Germinal center (tissue), 1 donor: Measurements from ENCODE around the gene GNAO1.

Experiments
- DNase-seq: peaks from one replicate; pipeline ENCODE4 v3.0.0; 2012; ENCODE audit warnings: mixed read lengths, low spot score

The GNAO1 gene

DNA sequence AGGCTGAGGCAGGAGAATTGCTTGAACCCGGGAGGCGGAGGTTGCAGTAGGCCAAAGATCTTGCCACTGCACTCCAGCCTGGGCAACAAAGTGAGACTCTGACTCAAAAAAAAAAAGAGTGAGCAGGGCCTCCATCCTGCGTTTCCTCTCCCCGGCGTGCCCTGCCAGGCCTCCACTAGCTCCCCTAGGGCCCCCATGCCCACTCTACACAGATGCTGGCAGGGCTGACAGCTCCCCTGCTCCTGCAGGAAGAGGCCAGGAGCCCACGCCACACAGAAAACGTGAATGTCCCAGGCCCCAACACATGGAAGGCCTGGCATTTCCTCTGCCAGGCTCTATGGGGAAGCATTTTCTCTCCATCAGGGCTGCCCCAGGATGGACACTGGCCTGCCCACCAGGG, 124.7 kb downstream of the GNAO1 start:
- DNase-seq = no peak

DNA sequence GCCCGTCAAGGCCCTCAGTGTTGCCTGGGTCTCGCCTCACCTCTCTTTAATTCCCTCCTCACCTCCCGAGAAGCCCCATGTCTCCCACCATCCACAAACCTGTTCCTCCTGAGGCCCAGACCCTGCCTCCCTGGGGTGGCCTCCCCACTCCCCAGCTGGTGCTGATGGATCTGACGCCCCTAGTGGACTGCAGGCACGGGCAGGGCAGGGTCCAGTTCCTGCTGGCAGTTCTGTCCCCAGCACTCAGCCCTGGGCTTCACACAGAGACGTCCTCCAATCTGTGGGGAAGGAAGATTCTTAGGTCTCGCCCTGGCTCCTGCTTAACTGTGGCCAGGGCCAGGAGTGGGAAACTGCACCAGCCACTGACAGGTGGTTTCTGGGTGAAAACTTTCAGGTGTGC, 125.3 kb downstream of the GNAO1 start:
- no peak for DNase-seq

DNA sequence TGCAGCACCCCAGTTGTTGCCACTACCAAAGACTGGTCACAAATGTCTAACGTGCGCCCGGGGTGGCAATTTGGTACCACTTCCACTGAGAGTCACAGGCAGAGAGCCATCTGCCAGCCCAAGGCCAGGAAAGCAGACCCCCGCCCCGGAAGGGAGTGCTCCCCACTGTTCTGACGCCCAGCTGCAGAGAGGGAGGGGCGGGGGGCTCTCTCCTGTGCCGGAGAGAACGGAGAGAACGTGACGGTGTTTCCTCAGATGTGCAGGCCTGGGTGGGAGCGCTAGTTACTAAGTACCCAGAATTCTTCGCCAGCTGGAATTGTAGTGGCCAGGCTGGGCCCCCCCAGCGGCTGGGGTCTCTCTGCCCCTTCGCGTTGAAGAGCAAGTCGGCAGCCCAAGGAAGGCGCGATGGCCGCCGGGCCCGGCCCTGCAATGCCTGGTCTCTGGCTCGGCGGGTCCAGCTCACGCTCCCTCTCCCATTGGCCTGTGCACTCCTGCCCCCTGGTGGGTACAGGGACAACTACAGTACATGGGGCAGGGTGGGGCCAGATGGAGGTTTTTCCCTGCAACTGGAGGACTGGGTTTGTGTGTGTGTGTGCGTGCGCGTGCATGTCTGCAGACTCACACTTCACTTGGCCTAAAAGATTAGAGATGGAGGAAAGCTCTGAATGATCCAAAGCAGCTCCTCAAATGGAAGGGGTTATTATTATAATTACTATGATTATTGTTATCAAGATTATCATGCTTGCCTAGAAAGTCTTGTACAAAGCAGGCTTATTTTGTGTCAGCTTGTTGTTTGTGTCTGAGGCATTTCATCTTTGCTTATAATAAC, 126.9 kb downstream of the GNAO1 start:
- DNase-seq = peak; percentile 90

DNA sequence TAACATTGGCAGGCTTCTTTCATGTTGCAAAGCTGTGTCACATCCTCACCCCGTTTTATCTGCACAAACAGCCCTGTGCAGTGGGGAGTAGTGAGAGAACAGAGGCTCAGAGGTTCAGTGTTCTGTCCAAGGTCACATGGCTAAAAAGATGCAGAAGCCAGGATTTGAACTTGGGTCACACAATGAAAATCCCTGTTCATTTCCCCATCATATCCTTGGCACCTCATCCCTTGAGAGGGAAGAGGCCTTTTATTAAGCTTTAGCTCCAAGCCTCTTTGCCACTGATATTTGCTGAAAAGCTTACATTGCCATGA, 127.5 kb downstream of the GNAO1 start:
- no peak for DNase-seq

DNA sequence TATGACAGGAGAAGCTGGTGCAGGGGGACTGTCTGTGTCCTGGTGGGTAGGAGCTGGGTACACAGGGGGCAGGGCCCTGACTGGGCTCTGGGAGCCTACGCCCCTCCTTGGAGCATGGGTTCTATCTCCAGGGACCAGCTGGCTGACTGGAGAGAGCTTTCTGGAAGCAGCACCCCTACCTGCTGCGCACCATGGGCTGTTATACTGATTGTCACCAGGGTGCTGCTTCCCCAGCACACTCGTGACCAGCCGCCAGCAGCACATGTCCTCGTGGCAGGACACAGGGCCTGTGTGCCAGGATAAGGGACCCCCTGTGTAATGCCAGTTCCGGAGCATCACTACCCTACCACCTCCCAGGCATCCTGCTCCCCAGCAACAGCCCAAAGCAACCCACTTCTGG, 128.1 kb downstream of the GNAO1 start:
- no peak for DNase-seq

DNA sequence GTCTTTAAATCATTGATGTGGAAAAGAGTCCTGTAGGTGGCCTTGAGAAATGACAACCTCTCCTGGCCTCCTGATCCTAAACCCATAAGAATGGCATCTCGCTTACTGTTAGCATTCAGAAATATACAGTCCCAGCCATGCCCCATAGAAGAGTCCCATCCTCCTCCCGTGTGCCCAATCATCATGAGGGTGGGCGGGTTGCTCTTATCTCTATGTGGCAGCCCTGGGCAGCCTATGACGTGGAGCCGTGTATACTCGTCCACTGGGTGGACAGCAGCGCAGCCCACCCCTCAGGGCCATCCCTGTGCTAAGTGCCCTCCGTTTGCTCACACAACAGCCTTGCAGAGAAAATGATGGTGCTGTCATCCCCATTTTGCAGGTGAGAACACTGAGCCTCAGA, 128.8 kb downstream of the GNAO1 start:
- DNase-seq = no peak

DNA sequence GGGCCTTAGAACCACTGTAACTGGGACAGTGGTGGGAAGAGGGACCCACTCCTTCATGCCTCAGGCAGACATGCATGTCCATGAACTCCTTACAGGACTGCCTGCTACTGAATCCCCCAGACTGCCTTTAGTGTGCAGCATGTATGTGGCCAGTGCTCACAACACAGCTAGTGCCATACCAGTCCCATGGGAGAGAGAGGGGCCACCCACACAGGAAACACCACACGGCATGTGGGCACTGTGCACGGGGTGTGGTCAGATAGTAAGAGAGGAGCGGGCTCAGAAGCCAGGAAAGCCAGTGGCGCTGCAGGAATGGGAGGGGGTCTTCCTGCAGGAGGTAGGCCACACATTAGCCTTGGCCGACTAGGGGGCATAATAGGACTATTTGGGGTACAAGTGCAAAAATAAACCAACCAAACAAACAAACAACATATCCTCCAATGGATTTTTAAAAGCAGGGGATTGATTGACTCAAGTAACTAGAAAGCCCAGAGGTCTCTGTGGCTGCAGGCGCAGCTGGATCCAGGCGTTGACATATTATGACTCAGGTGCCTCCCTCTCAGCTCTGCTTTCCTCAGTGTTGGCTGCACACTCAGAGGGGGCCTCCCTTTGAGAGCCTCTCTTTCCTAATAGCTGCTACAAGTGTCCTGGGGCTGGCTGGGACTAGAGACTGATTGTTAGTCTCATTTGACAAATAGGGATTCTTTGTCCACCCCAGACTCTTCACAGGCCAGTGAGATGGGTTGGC, 129.7 kb downstream of the GNAO1 start:
- DNase-seq = no peak

DNA sequence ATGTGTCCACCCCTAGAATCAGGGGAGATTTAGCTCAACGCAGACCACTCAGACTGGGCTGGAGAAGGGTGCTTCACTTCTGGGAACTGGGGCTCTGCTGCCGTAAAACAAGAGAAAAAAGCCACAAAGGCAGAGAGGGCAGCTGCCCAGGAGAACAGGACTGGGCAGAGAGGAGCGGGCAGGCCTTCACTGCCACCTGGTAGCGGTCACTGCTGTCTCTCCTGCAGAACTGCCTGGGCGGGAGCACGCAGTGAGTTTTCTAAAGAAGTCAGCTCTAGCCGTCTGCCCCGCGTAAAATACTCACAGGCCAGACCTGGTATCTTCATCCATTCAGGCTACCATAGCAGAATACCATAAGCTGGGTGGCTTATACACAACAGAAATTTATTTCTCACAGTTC, 130.3 kb downstream of the GNAO1 start:
- no peak for DNase-seq

DNA sequence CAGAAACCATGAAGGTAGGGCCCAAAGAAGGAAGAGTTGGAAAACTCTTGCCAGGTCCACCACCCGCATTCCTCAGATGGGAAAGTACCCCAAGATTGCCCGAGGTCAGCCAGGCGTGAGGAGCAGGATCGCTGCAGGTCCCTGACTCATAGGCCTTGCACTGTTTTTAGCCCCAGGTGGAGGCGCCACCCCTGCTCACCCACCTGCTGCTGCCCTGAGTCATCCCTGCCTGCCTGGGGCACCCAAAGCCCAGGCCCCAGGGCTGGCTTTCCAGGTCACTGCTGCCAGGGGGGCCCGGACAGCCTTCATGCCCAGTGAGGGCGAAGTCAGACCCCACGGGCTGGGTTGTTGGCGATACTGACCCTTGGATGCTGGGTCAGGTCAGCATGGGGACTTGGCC, 133.1 kb downstream of the GNAO1 start:
- DNase-seq = no peak

DNA sequence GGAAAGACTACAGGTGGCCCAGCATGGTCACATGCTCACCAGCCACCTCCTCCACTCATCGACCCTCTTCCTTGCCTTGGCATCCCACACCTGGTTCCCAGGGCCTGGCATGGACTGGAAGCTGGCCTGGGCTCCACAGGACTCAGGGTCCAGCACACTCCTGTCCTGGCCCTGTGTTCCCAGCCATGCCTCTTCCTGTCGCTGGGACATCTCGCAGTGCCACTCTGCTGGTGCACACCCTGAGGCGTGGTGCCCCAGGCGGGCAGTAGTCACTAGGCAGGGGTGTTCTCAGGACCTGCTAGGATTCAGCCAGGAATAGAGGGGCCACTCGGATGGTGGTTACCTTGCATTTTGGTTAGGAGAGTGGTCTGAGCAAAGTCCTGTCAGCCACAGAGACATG, 134.7 kb downstream of the GNAO1 start:
- no peak for DNase-seq

DNA sequence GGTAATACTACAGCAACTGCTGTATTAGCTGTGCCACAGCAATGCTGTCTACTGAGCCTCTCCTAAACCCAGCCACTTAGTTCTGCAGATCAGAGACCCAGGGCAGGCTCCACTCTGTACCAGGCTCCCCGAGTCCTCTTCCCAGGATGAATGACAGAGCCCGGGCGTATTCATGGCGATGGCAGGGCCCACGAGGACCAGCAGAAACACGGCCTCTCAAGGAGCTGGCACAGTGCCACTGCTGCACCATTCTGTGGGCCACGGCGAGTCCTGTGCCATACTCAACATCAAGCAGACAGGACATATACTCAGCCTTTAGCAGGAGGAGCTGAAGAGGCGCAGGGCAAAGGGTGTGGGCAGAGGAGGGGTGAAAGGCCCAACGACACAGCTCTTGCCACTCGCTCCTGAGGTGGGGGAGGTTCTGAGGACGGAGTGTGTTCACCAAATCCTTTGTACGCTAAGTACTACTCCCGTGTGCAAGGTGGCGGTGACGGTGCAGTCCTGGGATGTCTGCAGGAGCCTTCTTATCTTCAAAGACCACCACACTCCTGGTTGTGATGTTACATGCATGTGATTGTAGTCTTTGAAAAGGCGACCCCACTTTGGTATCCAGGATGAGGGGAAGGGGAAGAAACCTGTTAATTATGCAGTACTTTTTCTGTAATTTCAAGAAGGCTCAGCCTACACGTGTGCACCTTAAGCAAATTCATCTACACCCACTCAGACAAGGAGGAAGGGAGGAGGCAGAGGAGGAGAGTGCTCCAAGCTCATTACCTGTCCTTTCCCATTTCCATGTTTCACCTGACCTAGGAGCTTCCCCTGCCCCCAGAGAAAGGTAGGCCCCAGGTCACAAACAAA, 136.0 kb downstream of the GNAO1 start:
- no peak for DNase-seq

DNA sequence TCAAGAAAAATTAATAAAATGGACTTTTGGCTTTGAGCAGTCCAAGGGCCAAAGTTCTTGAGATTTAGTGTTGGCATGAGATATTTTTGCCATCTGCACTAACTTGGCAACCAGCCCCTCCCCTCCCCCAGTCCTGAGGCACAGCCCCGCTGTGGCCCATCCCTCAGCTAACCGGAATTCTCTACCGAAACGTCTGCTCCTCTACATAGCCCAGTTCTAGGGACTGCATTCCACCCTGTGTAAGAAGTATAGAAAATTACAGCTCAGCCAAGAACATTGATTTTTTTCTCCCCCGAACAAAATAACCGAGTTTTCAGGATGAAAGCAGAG, 136.6 kb downstream of the GNAO1 start:
- no peak for DNase-seq

DNA sequence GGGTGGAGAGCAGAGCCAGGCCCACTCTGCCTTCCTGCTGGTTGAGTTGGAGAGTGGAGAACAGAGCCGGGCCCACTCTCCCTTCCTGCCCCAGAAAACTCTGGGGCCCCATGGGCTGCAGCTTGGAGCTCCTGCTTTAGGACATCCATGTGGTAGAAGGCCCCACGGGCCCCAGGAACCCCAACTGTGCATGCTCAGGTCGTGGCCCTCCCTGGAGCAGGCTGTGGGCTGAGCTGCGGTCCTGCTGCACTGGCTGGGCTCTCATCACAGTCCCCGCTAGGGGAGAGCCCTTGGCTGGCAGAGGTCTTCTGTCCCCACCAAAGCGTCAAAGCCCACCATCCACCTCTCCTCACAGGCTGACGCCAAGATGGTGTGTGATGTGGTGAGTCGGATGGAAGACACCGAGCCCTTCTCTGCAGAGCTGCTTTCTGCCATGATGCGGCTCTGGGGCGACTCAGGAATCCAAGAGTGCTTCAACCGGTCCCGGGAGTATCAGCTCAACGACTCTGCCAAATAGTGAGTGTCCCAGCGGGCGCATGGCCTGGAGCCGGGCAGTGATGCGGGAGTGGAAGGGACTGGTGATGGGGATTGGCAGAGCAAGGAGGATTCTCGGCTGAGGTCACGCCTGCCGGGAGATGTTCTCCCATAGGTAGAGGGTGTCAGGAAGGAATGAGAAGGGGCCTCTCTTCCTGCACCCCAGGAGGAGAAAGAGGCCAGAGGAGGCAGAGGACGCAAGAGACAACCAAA, 137.2 kb downstream of the GNAO1 start:
- no peak for DNase-seq

DNA sequence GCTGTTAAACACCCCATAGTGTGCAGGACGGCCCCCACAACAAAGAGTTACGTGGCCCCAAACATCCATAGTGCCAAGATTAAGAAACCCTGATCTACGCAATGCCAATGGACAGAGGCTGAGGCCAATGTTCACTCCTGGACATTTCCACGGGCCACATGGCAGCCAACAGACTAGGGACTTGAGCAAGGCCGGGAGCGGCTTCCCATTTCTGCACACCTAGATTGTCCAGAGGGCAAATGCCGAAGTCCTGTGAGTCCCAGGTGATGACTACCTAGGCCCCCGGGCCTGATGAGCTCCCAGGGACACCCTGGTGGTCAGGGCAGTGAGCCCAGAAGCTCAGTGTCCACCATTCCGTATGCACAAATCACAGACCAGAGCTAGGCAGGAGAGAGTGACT, 138.6 kb downstream of the GNAO1 start:
- DNase-seq = no peak

DNA sequence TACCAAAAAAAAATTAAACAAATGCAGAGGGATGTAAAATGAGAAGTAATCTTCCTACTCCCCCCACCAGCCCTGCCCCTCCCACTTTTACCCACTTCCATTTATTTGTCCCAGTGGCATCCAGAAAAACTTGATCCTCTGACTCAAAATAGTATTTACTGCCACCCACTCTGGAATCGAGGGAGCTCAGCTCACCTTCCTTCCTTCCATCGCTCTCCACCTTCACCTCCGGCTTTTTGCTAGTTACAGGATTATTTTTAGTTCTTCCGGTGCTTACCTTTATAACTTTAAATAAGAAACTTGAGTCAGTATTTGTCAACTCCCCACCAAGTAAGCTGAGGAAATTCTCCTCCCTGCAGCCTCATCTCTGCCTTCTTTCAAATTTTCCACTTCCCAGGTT, 139.2 kb downstream of the GNAO1 start:
- no peak for DNase-seq

DNA sequence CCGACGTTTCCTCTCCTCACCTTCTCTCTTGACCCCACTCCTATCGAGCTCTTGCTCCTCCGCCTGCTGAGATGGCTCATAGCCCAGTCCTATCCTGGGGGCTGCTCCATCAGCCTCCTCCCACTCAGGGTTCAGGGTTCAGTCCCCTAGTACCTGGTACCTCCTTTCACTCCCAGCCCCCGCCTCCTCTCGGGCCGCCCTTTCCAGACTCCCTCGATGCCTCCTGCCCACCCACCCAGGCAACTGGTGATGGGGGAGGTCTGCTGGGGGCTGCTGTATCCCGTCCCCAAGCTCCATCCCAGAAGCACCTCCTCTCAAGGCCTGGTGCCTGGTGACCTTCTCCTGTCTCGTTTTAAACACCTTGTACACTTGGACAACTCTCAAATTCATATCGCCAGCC, 140.1 kb downstream of the GNAO1 start:
- no peak for DNase-seq

DNA sequence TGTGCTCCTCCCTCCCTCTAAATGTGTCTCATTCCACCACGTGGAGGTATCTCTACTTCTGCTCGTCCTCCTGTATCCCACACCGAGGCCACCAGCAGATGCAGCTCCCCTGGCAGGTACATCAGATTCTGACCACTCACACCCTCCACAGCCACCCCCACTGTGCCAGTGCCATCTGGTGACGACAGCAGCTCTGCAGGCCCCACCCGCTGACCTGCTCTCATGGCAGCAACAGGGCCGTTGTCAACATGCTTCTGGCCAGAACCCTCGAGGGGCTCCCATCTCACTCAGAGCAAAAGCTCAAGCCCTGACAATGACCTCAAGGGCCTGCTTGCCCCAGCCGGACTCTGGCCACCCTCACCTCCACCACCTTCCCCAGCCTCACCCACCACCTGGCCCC, 140.6 kb downstream of the GNAO1 start:
- DNase-seq = no peak

DNA sequence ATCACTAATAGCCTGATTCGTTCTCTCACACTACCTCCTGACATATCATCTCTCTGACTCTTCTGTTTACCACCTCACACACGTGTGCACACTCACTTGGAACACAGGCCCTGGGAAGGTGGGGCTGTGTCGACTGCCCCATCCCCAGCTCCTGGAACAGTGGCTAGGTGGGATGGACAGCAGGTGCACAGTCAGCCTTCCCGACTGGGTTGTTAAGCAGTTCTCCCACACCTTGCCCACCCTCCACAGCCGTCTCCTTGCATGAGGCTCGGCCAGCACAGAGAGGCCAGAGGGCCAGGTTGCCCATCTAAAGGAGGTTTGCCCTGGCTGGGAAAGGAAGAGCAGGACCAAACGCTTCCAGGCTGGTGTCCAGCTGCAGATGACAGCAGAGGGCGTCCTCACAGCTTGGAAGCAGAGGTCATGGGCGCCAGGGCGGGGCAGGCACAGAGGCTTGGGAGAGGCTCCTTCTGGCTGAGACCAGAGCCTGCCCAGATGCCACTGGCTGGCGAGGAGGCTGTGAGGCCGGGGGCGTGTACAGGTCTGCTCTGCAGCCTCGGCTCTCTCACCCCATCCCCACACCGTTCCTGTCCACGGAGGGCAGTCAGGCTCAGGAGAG, 141.3 kb downstream of the GNAO1 start:
- no peak for DNase-seq

DNA sequence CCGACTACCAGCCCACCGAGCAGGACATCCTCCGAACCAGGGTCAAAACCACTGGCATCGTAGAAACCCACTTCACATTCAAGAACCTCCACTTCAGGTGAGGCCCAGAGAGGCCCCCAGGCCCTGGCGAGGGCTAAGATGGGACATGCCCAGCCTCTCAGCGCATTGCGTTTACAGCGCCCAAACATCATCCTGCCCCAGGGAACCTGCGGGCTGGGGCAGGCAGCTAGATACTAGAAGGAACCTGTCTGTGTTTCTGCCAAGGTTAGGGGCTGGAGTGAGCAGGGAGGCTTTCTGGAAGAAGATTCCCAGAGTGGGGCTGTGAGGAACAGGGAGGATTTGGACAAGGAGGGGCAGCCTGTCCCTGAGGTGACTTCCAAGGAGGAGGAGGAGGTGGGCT, 143.5 kb downstream of the GNAO1 start:
- no peak for DNase-seq

DNA sequence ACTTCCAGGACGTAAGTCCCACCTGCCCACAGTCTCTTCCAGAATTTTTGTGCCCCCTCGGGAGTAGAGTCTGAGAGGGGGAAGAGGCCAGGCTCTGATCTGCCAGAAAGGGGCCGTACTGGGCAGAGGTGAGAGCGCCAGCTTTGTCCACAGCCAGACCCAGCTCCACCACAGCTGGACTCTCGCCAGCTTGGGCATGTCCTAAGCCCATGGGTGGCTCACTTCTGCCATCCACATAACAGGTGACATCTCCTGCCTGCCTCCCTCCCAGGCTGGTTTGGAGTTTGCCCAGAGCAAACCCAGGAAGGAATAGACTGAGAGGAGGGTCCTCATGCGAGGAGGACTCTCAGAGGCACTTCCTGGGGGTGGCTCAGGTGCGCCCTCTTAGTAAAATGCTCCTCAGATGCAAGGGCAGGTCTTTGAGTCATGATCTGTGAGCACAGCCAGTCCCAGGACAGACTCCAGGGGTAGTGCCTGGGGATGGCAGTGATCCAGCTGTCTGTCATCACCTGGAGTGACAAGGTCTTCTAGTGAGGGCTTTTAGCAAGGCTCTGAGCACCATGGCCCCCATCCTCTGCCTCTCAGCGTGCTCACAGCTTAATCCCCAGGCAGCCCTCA, 144.9 kb downstream of the GNAO1 start:
- no peak for DNase-seq

DNA sequence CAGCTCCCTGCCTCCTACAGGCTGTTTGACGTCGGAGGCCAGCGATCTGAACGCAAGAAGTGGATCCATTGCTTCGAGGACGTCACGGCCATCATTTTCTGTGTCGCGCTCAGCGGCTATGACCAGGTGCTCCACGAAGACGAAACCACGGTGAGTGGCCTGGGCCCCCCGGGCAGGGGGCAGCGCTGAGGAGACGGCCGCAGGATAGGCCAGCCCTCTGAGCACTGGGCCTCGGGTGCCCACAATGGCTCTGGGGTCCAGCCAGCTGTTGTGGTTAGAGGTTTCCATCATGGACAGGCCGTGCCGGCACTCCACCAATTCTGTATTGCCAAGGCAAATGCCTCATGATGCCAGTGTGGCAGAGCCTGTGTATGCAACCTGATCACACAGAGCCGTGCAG, 145.4 kb downstream of the GNAO1 start:
- no peak for DNase-seq
